ENCODE results near the gene CXorf38.

The CXorf38 gene

GRCh38 chrX:40581336-40581920 lies 65.9 kb downstream of the CXorf38 start:
- Histone ChIP-seq H3K4me1 (peaks cover 9 to 52% (median 12%) of the 10 kb centered on the region in 10 experiments), H3K4me3 (peak overlapping the region; percentile 72 to 88 (median 78)), H4K20me1 (peaks cover 18 to 47% (median 35%) of the 10 kb centered on the region in 11 experiments; a peak in 18 of 22 replicates), H3K4me2 (peak overlapping the region; percentile 60 to 84 (median 71)), H3K9me3 (replicated peaks in 1 of 11) (peaks cover 0 to 5% (median 0%) of the 10 kb centered on the region in 11 experiments; a peak in 2 of 22 replicates), H3K27ac (peak overlapping the region; percentile 56 to 84 (median 73)), H3K36me3 (no peaks in the 10 kb centered on the region), H3K27me3 (peaks cover 3 to 27% (median 15%) of the 10 kb centered on the region in 11 experiments; a peak in 12 of 22 replicates), H3K9ac (peak overlapping the region; percentile 75 to 89 (median 84))
- TF ChIP-seq Cebpa-rat (IDR thresholded peaks at IDR 0.05): no peak

GRCh38 chrX:40580537-40581335 lies 66.6 kb downstream of the CXorf38 start, which contains the start of gene ATP6AP2:
TSS of gene ATP6AP2 (plus strand) at chrX:40580970. CDS start at chrX:40581066, 96 bp downstream.
- Histone ChIP-seq H3K9ac (peak within 1 kb of the TSS; percentile 75 to 89 (median 84)), H3K36me3 (no peaks in the 10 kb centered on the region), H3K27me3 (peaks cover 0 to 20% (median 11%) of the 10 kb centered on the region in 11 experiments; a peak in 10 of 22 replicates), H3K4me3 (peak within 1 kb of the TSS; percentile 72 to 88 (median 78)), H3K27ac (peak within 1 kb of the TSS; percentile 56 to 84 (median 73)), H4K20me1 (peaks cover 11 to 40% (median 28%) of the 10 kb centered on the region in 11 experiments; a peak in 17 of 22 replicates), H3K9me3 (replicated peaks in 1 of 11) (peaks cover 0 to 5% (median 0%) of the 10 kb centered on the region in 11 experiments; a peak in 2 of 22 replicates), H3K4me1 (peaks cover 9 to 49% (median 12%) of the 10 kb centered on the region in 10 experiments), H3K4me2 (peak within 1 kb of the TSS; percentile 60 to 84 (median 71))
- no peak; a peak in 1 of 22 replicates for TF ChIP-seq Cebpa-rat (IDR thresholded peaks at IDR 0.05)

GRCh38 chrX:40579900-40580536 lies 67.3 kb downstream of the CXorf38 start:
- Histone ChIP-seq H3K4me3 (peak overlapping the region; percentile 72 to 88 (median 78)), H3K36me3 (no peaks in the 10 kb centered on the region), H3K9ac (peak overlapping the region; percentile 56 to 89 (median 83); a peak in 21 of 22 replicates), H3K27me3 (peaks cover 0 to 15% (median 5%) of the 10 kb centered on the region in 11 experiments; a peak in 8 of 22 replicates), H4K20me1 (peaks cover 8 to 34% (median 23%) of the 10 kb centered on the region in 11 experiments; a peak in 16 of 22 replicates), H3K9me3 (replicated peaks in 1 of 11) (peaks cover 0 to 5% (median 0%) of the 10 kb centered on the region in 11 experiments; a peak in 2 of 22 replicates), H3K4me2 (peak overlapping the region; percentile 32 to 73 (median 59)), H3K27ac (peak overlapping the region in 10 of 11 experiments; percentile 25 to 84 (median 71); a peak in 19 of 22 replicates), H3K4me1 (peaks cover 9 to 49% (median 12%) of the 10 kb centered on the region in 10 experiments)
- peak in 3 of 11 experiments; percentile 10 to 52 (median 30); a peak in 3 of 22 replicates for TF ChIP-seq Cebpa-rat (IDR thresholded peaks at IDR 0.05)

DNA sequence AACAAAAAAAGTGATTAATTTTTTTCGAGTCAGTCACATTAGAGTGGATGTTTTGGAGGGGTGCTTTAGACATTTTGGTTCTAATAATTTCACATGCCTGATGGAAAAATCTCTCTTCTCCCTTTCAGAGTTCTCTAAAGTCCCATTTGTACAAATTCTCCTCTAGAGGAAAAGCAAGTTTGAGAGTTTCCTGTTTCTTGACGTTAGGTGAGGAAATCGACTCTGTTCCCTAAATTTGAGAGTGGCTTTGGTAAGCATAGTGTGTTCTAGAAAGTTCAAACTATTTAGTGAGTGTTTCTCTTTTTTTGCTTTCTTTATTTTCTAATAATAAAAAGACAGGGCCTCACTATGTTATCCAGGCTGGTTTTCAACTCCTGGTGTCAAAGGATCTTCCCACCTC lies 68.2 kb downstream of the CXorf38 start:
- H3K9ac ChIP-seq: no peak overlapping the region
- peaks cover 8 to 27% (median 22%) of the 10 kb centered on the region in 11 experiments; a peak in 16 of 22 replicates for H4K20me1 ChIP-seq
- no peaks in the 10 kb centered on the region for H3K36me3 ChIP-seq
- no peak overlapping the region for H3K4me3 ChIP-seq
- peaks cover 9 to 49% (median 12%) of the 10 kb centered on the region in 10 experiments for H3K4me1 ChIP-seq
- H3K4me2 ChIP-seq: peak overlapping the region in 3 of 11 experiments; percentile 34 to 68 (median 52); a peak in 6 of 22 replicates
- no peak for TF ChIP-seq Cebpa-rat (IDR thresholded peaks at IDR 0.05)
- peak overlapping the region in 1 of 11 experiments; percentile 43; a peak in 2 of 22 replicates for H3K27ac ChIP-seq
- peaks cover 0 to 5% (median 0%) of the 10 kb centered on the region in 11 experiments; a peak in 2 of 22 replicates for H3K9me3 ChIP-seq (replicated peaks in 1 of 11)
- peaks cover 0 to 13% (median 5%) of the 10 kb centered on the region in 11 experiments; a peak in 8 of 22 replicates for H3K27me3 ChIP-seq

DNA sequence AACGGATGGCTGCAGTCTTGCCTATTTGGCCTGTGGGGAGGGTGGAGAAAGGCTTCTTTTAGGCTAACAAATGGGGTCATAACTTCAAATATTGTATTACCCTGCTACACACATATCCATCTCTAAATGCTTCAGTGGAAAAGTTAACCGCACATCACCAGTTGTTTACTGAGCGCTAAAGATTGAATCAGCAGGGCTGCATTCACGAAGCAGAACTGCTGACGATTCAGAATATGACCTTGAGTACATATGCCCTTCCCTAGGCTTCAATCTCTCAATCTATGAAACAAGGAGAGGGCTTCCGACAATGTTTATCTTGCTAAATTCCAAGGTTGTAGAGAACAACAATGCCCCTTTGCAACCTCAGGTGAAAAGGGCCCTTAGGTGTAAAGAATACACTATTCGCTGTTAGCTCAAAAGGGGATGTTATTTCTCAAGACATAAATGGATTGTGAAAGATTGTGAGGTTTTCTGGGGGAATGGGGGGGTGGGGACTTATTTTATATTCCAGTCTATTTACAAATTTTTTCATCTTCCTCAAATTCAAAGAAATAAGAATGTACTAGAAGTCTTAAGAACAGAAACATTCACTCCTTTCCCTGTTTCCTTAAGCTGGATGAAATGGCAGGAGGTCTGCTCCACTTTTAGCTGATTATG lies 69.2 kb downstream of the CXorf38 start:
- H3K4me2 ChIP-seq: peak overlapping the region in 3 of 11 experiments; percentile 6 to 68 (median 52); a peak in 4 of 22 replicates

More for the DNA sequence above, 69.2 kb downstream of the CXorf38 start:
- H3K9ac ChIP-seq: no peak overlapping the region
- TF ChIP-seq Cebpa-rat (IDR thresholded peaks at IDR 0.05): no peak
- no peak overlapping the region for H3K27ac ChIP-seq
- no peak overlapping the region for H3K4me3 ChIP-seq
- no peaks in the 10 kb centered on the region for H3K36me3 ChIP-seq
- H3K27me3 ChIP-seq: peaks cover 0 to 6% (median 2%) of the 10 kb centered on the region in 11 experiments; a peak in 5 of 22 replicates
- H3K9me3 ChIP-seq (replicated peaks in 1 of 11): peaks cover 0 to 5% (median 0%) of the 10 kb centered on the region in 11 experiments; a peak in 2 of 22 replicates
- H4K20me1 ChIP-seq: peaks cover 8 to 21% (median 13%) of the 10 kb centered on the region in 11 experiments; a peak in 15 of 22 replicates
- peaks cover 9 to 42% (median 12%) of the 10 kb centered on the region in 10 experiments for H3K4me1 ChIP-seq

Data from BLaER1 treated with 17β-estradiol and CSF1 and Interleukin-3, amounts not matched to agents 10 nM and 100 nM (cell line).